Mammary epithelial cell (primary cell): Measurements from ENCODE around the gene ZMYND11.

Experiments
- EZH2 ChIP-seq: IDR thresholded peaks from 2 replicates; pipeline ENCODE4 v1.6.1; 2012; ENCODE audit warnings: low read length, inconsistent platforms, borderline replicate concordance
- TF ChIP-seq, protein P1 (sequence below), 2 donors: IDR thresholded peaks in 1 of 2; conservative IDR thresholded peaks in 1 of 2; 2 replicates each; pipeline ENCODE4 v1.5.1; 2011 to 2012; ENCODE audit warnings: inconsistent platforms in 2 of 2, low read length in 2 of 2, mild to moderate bottlenecking in 2 of 2, control low read depth in 1 of 2, low read depth in 1 of 2; ENCODE audit not compliant: insufficient read depth in 1 of 2; ENCODE audit errors: extremely low read depth in 1 of 2

DNA sequence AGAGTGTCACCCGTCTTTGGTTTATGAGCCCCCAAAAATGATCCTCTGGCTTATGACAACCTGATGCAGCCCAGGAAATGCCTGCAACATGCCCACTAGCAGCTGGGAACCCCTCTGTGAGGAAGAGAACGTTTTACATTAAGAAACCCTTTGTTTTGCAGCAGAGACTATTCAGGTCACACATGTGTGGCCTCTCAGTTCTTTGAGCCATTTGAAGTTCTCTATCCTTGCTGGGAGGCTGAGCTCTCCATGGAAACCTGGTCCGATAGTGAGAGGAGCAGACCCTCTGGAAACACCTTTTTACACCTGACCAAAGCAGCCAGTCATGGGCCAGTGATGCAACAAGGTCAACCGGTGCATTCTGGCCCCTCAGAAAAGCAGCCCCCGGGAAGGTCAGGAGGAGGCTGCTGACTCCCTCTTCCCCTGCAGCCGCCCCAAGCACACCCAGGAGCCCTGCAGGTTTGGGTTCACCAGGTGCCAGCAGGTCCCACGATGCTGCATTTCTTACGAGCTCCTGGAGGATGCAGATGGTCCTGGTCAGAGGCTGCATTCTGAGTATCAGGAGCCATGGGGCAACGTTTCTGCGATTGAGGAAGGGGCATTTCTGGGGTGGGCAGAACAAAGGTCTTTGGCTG lies 134.3 kb downstream of the ZMYND11 start:
- TF ChIP-seq, protein P1, sequence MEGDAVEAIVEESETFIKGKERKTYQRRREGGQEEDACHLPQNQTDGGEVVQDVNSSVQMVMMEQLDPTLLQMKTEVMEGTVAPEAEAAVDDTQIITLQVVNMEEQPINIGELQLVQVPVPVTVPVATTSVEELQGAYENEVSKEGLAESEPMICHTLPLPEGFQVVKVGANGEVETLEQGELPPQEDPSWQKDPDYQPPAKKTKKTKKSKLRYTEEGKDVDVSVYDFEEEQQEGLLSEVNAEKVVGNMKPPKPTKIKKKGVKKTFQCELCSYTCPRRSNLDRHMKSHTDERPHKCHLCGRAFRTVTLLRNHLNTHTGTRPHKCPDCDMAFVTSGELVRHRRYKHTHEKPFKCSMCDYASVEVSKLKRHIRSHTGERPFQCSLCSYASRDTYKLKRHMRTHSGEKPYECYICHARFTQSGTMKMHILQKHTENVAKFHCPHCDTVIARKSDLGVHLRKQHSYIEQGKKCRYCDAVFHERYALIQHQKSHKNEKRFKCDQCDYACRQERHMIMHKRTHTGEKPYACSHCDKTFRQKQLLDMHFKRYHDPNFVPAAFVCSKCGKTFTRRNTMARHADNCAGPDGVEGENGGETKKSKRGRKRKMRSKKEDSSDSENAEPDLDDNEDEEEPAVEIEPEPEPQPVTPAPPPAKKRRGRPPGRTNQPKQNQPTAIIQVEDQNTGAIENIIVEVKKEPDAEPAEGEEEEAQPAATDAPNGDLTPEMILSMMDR (conservative IDR thresholded peaks at IDR 0.05 in 1 of 2, IDR thresholded peaks at IDR 0.05 in 1 of 2; ENCODE audit: extremely low read depth in 1 of 2, insufficient read depth in 1 of 2, low read depth in 1 of 2, low read length in 2 of 2): no peak
- TF ChIP-seq EZH2: no peak
